ENCODE measurements around the gene FKBP5.

- peak; percentile 41 to 90 (median 75) for TF ChIP-seq CTCF (IDR thresholded peaks at IDR 0.05)
- TF ChIP-seq POLR2A (IDR thresholded peaks at IDR 0.05) = no peak
Measured at GRCh38 chr6:35583893-35584688, 104.6 kb downstream of the FKBP5 start.
